Peyer's patch (tissue), 4 donors: ENCODE measurements around the gene KCNJ8. TPM values are rescaled to one million over a fixed set of nuclear protein-coding genes. Genes with fewer than 3 reads are reported as not detected.

Source experiments
- DNase-seq, 3 donors: peaks; one replicate each; pipeline ENCODE4 v3.0.0-alpha.2; 2017 to 2019
- H3K27ac ChIP-seq, 4 donors: fragments of 200-600 bp; sonication (generic); one replicate each; pipeline ENCODE4 v1.5.1; 2016 to 2019
- H3K27me3 ChIP-seq, 2 donors: fragments of 200-600 bp; sonication (generic); one replicate each; pipeline ENCODE4 v1.5.1; 2019
- H3K36me3 ChIP-seq, 3 donors: fragments of 200-600 bp; sonication (generic); one replicate each; pipeline ENCODE4 v1.5.1; 2016 to 2019
- H3K4me1 ChIP-seq, 4 donors: fragments of 200-600 bp; sonication (generic); one replicate each; pipeline ENCODE4 v1.5.1; 2016 to 2019
- H3K4me3 ChIP-seq, 4 donors: fragments of 200-600 bp; sonication (generic); 1 replicate in 3 of 4; 2 replicates in 1 of 4; pipeline ENCODE4 v1.5.1; 2016 to 2019; ENCODE audit warnings: mild to moderate bottlenecking in 1 of 4
- H3K9me3 ChIP-seq, 4 donors: fragments of 200-600 bp; sonication (generic); one replicate each; pipeline ENCODE4 v1.5.1; 2016 to 2019; ENCODE audit warnings: mild to moderate bottlenecking in 1 of 4
- CTCF ChIP-seq, 6 experiments: fragments of 450-650 bp in 4 of 6; fragments of 200-600 bp in 2 of 6; sonication (generic) in 1 of 6; IDR thresholded peaks; one replicate each; pipeline ENCODE4 v1.5.1; 2017 to 2019; ENCODE audit warnings: antibody characterized with exemption in 6 of 6, mild to moderate bottlenecking in 3 of 6, moderate library complexity in 1 of 6
- POLR2A ChIP-seq, 2 donors: fragments of 450-650 bp; IDR thresholded peaks; one replicate each; pipeline ENCODE4 v1.5.1; 2017; ENCODE audit warnings: antibody characterized with exemption in 2 of 2, mild to moderate bottlenecking in 2 of 2, moderate library complexity in 2 of 2
- total RNA-seq, 4 donors: library from RNA; depleted of rRNA; stranded (reverse); fragments of >200 nt; gene quantifications; one replicate each; pipeline ENCODE4 v1.1.0, GENCODE V29; 2016

The KCNJ8 gene
- total RNA-seq, 4 donors from 2014 or later = 1.1 to 6.6 (median 3.1) TPM

- no peaks in the 10 kb centered on the region for H3K4me1 ChIP-seq
- H3K27ac ChIP-seq = no peak overlapping the region
- no peak for DNase-seq
- no peak overlapping the region for H3K4me3 ChIP-seq
- no peak for TF ChIP-seq POLR2A (IDR thresholded peaks at IDR 0.05)
- no peak for TF ChIP-seq CTCF (IDR thresholded peaks at IDR 0.05)
- H3K27me3 ChIP-seq = no peaks in the 10 kb centered on the region
- no peaks in the 10 kb centered on the region for H3K9me3 ChIP-seq
- H3K36me3 ChIP-seq = no peaks in the 10 kb centered on the region
Measured at GRCh38 chr12:21771311-21771710, 3.2 kb downstream of the KCNJ8 start.

- Histone ChIP-seq H3K4me3 (no peak overlapping the region), H3K27ac (no peak overlapping the region), H3K4me1 (no peaks in the 10 kb centered on the region), H3K9me3 (no peaks in the 10 kb centered on the region), H3K36me3 (no peaks in the 10 kb centered on the region), H3K27me3 (no peaks in the 10 kb centered on the region)
- DNase-seq = no peak
- TF ChIP-seq POLR2A (IDR thresholded peaks at IDR 0.05) (no peak), CTCF (IDR thresholded peaks at IDR 0.05) (no peak)
Measured at GRCh38 chr12:21769307-21769706, 5.2 kb downstream of the KCNJ8 start.

GRCh38 chr12:21766403-21766802 is 8.1 kb downstream of the KCNJ8 start:
- DNase-seq = no peak
- Histone ChIP-seq H3K36me3 (no peaks in the 10 kb centered on the region), H3K4me1 (no peaks in the 10 kb centered on the region), H3K27ac (no peak overlapping the region), H3K4me3 (no peak overlapping the region), H3K9me3 (no peaks in the 10 kb centered on the region), H3K27me3 (no peaks in the 10 kb centered on the region)
- TF ChIP-seq CTCF (IDR thresholded peaks at IDR 0.05) (no peak), POLR2A (IDR thresholded peaks at IDR 0.05) (no peak)

- Histone ChIP-seq H3K4me3 (no peak overlapping the region), H3K4me1 (no peaks in the 10 kb centered on the region), H3K36me3 (no peaks in the 10 kb centered on the region), H3K27ac (no peak overlapping the region), H3K27me3 (no peaks in the 10 kb centered on the region), H3K9me3 (no peaks in the 10 kb centered on the region)
- DNase-seq = no peak
- TF ChIP-seq CTCF (IDR thresholded peaks at IDR 0.05) (no peak), POLR2A (IDR thresholded peaks at IDR 0.05) (no peak)
Measured at GRCh38 chr12:21764950-21765349, 9.6 kb downstream of the KCNJ8 start.

GRCh38 chr12:21764065-21764464 is 10.4 kb downstream of the KCNJ8 start:
- TF ChIP-seq POLR2A (IDR thresholded peaks at IDR 0.05) = no peak
- TF ChIP-seq CTCF (IDR thresholded peaks at IDR 0.05) = no peak
- Histone ChIP-seq H3K27ac (no peak overlapping the region), H3K4me3 (no peak overlapping the region), H3K9me3 (no peaks in the 10 kb centered on the region), H3K27me3 (no peaks in the 10 kb centered on the region), H3K4me1 (no peaks in the 10 kb centered on the region), H3K36me3 (no peaks in the 10 kb centered on the region)
- DNase-seq = no peak

GRCh38 chr12:21763531-21763930 is 11.0 kb downstream of the KCNJ8 start:
- H3K27ac ChIP-seq = no peak overlapping the region
- no peaks in the 10 kb centered on the region for H3K36me3 ChIP-seq
- H3K4me3 ChIP-seq = no peak overlapping the region
- TF ChIP-seq POLR2A (IDR thresholded peaks at IDR 0.05) = no peak
- DNase-seq = no peak
- H3K9me3 ChIP-seq = no peaks in the 10 kb centered on the region
- H3K27me3 ChIP-seq = no peaks in the 10 kb centered on the region
- H3K4me1 ChIP-seq = no peaks in the 10 kb centered on the region
